ENCODE results near the gene SLC10A3.

SLC10A3 gene

DNA sequence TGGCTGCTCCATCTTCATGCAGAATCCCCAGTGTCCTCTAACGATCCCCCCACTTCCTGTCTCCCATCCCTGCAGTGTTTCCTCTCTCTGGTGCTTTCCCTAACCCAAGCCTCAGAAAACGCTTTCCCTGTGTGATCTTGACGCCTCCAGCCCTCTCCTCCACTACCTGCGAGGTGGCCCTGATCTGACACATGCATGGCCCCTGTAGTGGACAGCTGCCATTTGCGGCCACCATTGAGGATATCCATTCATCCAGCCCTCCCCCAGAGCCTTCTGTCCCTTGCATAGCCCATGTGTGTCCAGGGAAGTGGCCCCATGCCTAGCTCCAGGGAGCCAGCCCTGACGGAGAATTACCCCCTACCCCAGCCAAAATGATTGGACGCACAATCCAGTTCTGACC is 7.1 kb downstream of the SLC10A3 start:
- no peak for DNase-seq (ENCODE audit: extremely low read depth, low read depth)
- TF ChIP-seq, protein P1, sequence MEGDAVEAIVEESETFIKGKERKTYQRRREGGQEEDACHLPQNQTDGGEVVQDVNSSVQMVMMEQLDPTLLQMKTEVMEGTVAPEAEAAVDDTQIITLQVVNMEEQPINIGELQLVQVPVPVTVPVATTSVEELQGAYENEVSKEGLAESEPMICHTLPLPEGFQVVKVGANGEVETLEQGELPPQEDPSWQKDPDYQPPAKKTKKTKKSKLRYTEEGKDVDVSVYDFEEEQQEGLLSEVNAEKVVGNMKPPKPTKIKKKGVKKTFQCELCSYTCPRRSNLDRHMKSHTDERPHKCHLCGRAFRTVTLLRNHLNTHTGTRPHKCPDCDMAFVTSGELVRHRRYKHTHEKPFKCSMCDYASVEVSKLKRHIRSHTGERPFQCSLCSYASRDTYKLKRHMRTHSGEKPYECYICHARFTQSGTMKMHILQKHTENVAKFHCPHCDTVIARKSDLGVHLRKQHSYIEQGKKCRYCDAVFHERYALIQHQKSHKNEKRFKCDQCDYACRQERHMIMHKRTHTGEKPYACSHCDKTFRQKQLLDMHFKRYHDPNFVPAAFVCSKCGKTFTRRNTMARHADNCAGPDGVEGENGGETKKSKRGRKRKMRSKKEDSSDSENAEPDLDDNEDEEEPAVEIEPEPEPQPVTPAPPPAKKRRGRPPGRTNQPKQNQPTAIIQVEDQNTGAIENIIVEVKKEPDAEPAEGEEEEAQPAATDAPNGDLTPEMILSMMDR (IDR thresholded peaks at IDR 0.05; ENCODE audit: low read depth, low read length, missing control alignments): no peak
- H3K4me3 ChIP-seq (replicated peaks; ENCODE audit: low read depth, low read length): no peak overlapping the region

GRCh38 chrX:154482786-154483185 is 7.6 kb downstream of the SLC10A3 start:
- no peak for DNase-seq (ENCODE audit: extremely low read depth, low read depth)
- no peak overlapping the region for H3K4me3 ChIP-seq (replicated peaks; ENCODE audit: low read depth, low read length)
- TF ChIP-seq, protein P1 (IDR thresholded peaks at IDR 0.05; ENCODE audit: low read depth, low read length, missing control alignments): no peak

DNA sequence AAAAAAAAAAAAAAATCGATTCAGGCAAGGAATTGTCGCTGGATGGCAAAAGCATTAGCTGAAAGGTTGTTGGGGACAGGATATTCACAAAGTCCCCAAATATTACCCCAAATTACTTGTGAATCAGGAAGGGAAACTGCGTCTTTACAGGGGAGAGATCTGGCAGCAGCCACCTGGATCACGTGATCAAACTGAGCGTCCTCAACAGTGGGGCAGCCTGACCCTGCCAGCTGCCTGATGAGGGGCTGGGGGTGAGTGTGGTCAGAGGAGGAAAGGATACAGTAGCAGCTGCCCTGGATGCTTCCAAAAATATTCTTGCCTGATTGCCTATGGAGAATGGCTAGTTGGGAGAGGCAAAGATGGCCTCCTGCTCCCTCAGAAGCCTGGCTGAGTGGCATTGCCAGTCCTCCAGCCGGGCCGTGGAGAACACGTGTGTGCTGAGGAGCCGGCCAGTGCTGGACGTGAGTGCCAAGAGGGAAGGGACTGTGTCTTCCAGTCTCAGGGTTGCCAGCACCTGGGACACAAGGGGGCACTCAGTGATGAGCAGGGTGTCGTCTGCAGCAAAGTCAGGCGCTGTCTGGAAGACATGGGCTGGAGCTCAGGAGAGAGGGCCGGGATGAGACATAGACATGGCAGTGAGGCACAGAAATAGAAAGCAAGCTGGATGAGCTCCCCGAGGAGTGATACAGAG is 8.4 kb downstream of the SLC10A3 start:
- DNase-seq (ENCODE audit: extremely low read depth, low read depth): no peak
- H3K4me3 ChIP-seq (replicated peaks; ENCODE audit: low read depth, low read length): no peak overlapping the region
- TF ChIP-seq, protein P1 (IDR thresholded peaks at IDR 0.05; ENCODE audit: low read depth, low read length, missing control alignments): no peak

DNA sequence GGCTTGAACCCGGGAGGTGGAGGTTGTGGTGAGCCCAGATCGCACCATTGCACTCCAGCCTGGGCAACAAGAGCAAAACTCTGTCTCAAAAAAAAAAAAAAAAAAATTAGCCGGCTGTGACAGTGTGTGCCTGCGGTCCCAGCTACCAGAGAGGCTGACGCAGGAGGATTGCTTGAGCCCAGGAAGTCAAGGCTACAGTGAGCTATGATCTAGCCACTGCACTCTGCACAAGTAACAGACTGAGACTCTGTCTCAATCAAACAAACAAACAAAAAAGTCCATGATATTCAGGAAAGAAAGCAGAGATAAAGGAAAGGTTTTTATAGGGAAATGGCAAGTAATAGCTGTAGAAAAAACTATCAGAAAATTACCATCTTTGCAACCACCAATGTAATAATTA is 9.2 kb downstream of the SLC10A3 start:
- no peak overlapping the region for H3K4me3 ChIP-seq (replicated peaks; ENCODE audit: low read depth, low read length)
- DNase-seq (ENCODE audit: extremely low read depth, low read depth): no peak
- TF ChIP-seq, protein P1 (IDR thresholded peaks at IDR 0.05; ENCODE audit: low read depth, low read length, missing control alignments): no peak

- TF ChIP-seq, protein P1 (IDR thresholded peaks at IDR 0.05; ENCODE audit: low read depth, low read length, missing control alignments): no peak
- peak within 1 kb of the TSS; percentile 45 for H3K4me3 ChIP-seq (replicated peaks; ENCODE audit: low read depth, low read length)
- peak; percentile 12 for DNase-seq (ENCODE audit: extremely low read depth, low read depth)
Measured at GRCh38 chrX:154478728-154479622, 11.5 kb downstream of the SLC10A3 start, which contains the start of gene LAGE3. LAGE3 (minus strand) TSS chrX:154479281; CDS start chrX:154478915, 366 bp downstream.

- TF ChIP-seq, protein P1 (IDR thresholded peaks at IDR 0.05; ENCODE audit: low read depth, low read length, missing control alignments): no peak
- H3K4me3 ChIP-seq (replicated peaks; ENCODE audit: low read depth, low read length): peak overlapping the region; percentile 45
- no peak for DNase-seq (ENCODE audit: extremely low read depth, low read depth)
Measured at GRCh38 chrX:154477891-154478477, 12.4 kb downstream of the SLC10A3 start.
